Sigmoid colon (tissue), 7 donors: ENCODE data around the gene SON. TPM values are rescaled to one million over a fixed set of nuclear protein-coding genes. Genes with fewer than 3 reads are reported as not detected.
"Not testable (repeated sequence)": the region's sequence is repeated elsewhere in the genome, so short reads cannot be mapped to it uniquely, and the experiment has no call there.

ENCODE experiments used
- DNase-seq: peaks from one replicate; pipeline ENCODE4 v3.0.0-alpha.2; 2019
- H3K27ac ChIP-seq, 4 donors: fragments of 200-600 bp; sonication (generic); one replicate each; pipeline ENCODE4 v1.5.1; 2016 to 2019; ENCODE audit warnings: mild to moderate bottlenecking in 1 of 4
- H3K27me3 ChIP-seq, 3 donors: fragments of 200-600 bp; sonication (generic); one replicate each; pipeline ENCODE4 v1.5.1; 2019; ENCODE audit warnings: mild to moderate bottlenecking in 1 of 3
- H3K36me3 ChIP-seq, 4 donors: fragments of 200-600 bp; sonication (generic); one replicate each; pipeline ENCODE4 v1.5.1; 2016 to 2019
- H3K4me1 ChIP-seq, 4 donors: fragments of 200-600 bp; sonication (generic); one replicate each; pipeline ENCODE4 v1.5.1; 2017 to 2019
- H3K4me3 ChIP-seq, 4 donors: fragments of 200-600 bp; sonication (generic); one replicate each; pipeline ENCODE4 v1.5.1; 2017 to 2019; ENCODE audit warnings: mild to moderate bottlenecking in 2 of 4, moderate library complexity in 1 of 4
- H3K9me3 ChIP-seq, 4 donors: fragments of 200-600 bp in 3 of 4; sonication (generic) in 3 of 4; one replicate each; pipeline versions ENCODE4 v1.5.1 to v1.6.1; 2013 to 2019
- CTCF ChIP-seq, 4 experiments: fragments of 450-650 bp in 3 of 4; fragments of 200-600 bp in 1 of 4; IDR thresholded peaks; one replicate each; pipeline ENCODE4 v1.5.1; 2016 to 2019; ENCODE audit warnings: antibody characterized with exemption in 4 of 4, mild to moderate bottlenecking in 3 of 4, moderate library complexity in 2 of 4
- EP300 ChIP-seq, 4 donors: sonication (generic); formaldehyde crosslinking; IDR thresholded peaks; one replicate each; pipeline ENCODE4 v1.6.1; 2017; ENCODE audit warnings: antibody characterized with exemption in 4 of 4
- POLR2A ChIP-seq, 2 donors: fragments of 450-650 bp; IDR thresholded peaks; one replicate each; pipeline ENCODE4 v1.6.1; 2016; ENCODE audit warnings: antibody characterized with exemption in 2 of 2, mild to moderate bottlenecking in 2 of 2, moderate library complexity in 2 of 2
- POLR2AphosphoS5 ChIP-seq, 4 donors: sonication (generic); formaldehyde crosslinking; IDR thresholded peaks; one replicate each; pipeline ENCODE4 v1.6.1; 2017; ENCODE audit warnings: antibody characterized with exemption in 4 of 4
- WGBS, 2 donors: extraction: QIAGEN DNeasy Blood & Tissue Kit; methylation state at CpG; one replicate each; pipeline ENCODE4 v1.1.7; 2013; 5-methylcytosine and 5-hydroxymethylcytosine counted together
- intact Hi-C: fragments of 100-400 bp; cut with DNase I; formaldehyde crosslinking; loops from one replicate; pipeline ENCODE4 v1.15.1; 2023
- polyA plus RNA-seq, 3 donors: library from polyadenylated mRNA; stranded (reverse); fragments of 200-250 nt; gene quantifications; one replicate each; pipeline ENCODE4 v1.2.3, GENCODE V29; 2013
- total RNA-seq, 4 donors: library from RNA; depleted of rRNA; stranded (reverse); fragments of >200 nt; gene quantifications; one replicate each; pipeline ENCODE4 v1.1.0, GENCODE V29; 2016
- donor health status: healthy with polysubstance abuse.
- donor health status: Bipolar disorder and iron deficiency.
- donor health status: healthy.

The SON gene
- total and polyA plus RNA-seq, 7 donors: 24.0 to 244 (median 177) TPM

- DNase-seq: no peak
- H3K36me3 ChIP-seq: peaks cover 4 to 43% (median 13%) of the 10 kb centered on the region in 4 donors
- H3K27ac ChIP-seq: no peak overlapping the region
- intact Hi-C loops: no loop called here
- H3K4me3 ChIP-seq: no peak overlapping the region
- TF ChIP-seq POLR2AphosphoS5 (IDR thresholded peaks at IDR 0.05) (no peak), POLR2A (IDR thresholded peaks at IDR 0.05) (no peak), CTCF (IDR thresholded peaks at IDR 0.05) (no peak), EP300 (IDR thresholded peaks at IDR 0.05) (no peak)
- 96 to 97% methylated on average over 8 of the region's 8 CpGs for WGBS, 2 donors
- no peaks in the 10 kb centered on the region for H3K27me3 ChIP-seq
- H3K4me1 ChIP-seq: no peaks in the 10 kb centered on the region
- H3K9me3 ChIP-seq: no peaks in the 10 kb centered on the region
Observed at GRCh38 chr21:33505833-33506232, 37.0 kb upstream of the SON start.

GRCh38 chr21:33507003-33507402 is 35.8 kb upstream of the SON start:
- H3K27ac ChIP-seq, H3K4me1 ChIP-seq, DNase-seq, H3K4me3 ChIP-seq, H3K9me3 ChIP-seq, H3K27me3 ChIP-seq, intact Hi-C loops: not testable (repeated sequence)
- WGBS, 2 donors: 100% methylated on average over 1 of the region's 1 CpG
- H3K36me3 ChIP-seq: peaks cover 7 to 55% (median 16%) of the 10 kb centered on the region in 4 donors

- Histone ChIP-seq H3K36me3 (peaks cover 7 to 73% (median 17%) of the 10 kb centered on the region in 4 donors), H3K27ac (no peak overlapping the region), H3K4me3 (no peak overlapping the region), H3K9me3 (no peaks in the 10 kb centered on the region), H3K4me1 (no peaks in the 10 kb centered on the region), H3K27me3 (no peaks in the 10 kb centered on the region)
- 95 to 96% methylated on average over 8 of the region's 8 CpGs for WGBS, 2 donors
- intact Hi-C loops: no loop called here
- no peak for DNase-seq
- TF ChIP-seq CTCF (IDR thresholded peaks at IDR 0.05): no peak
Observed at GRCh38 chr21:33510826-33511225, 32.0 kb upstream of the SON start.

GRCh38 chr21:33511639-33512038 is 31.2 kb upstream of the SON start:
- intact Hi-C loops: no loop called here
- WGBS, 2 donors: 97 to 98% methylated on average over 4 of the region's 4 CpGs

GRCh38 chr21:33512481-33512880 is 30.4 kb upstream of the SON start:
- no peak for TF ChIP-seq POLR2AphosphoS5 (IDR thresholded peaks at IDR 0.05)
- TF ChIP-seq CTCF (IDR thresholded peaks at IDR 0.05): no peak
- TF ChIP-seq EP300 (IDR thresholded peaks at IDR 0.05): no peak
- no peak for TF ChIP-seq POLR2A (IDR thresholded peaks at IDR 0.05)
- Histone ChIP-seq H3K27me3 (no peaks in the 10 kb centered on the region), H3K36me3 (peaks cover 12 to 87% (median 24%) of the 10 kb centered on the region in 4 donors), H3K4me3 (no peak overlapping the region), H3K9me3 (no peaks in the 10 kb centered on the region), H3K4me1 (no peaks in the 10 kb centered on the region), H3K27ac (no peak overlapping the region)
- intact Hi-C loops: no loop called here
- DNase-seq: no peak
- 95 to 98% methylated on average over 3 of the region's 3 CpGs for WGBS, 2 donors

More at GRCh38 chr21:33511639-33512038, 31.2 kb upstream of the SON start:
- no peaks in the 10 kb centered on the region for H3K9me3 ChIP-seq
- no peak for DNase-seq
- peaks cover 7 to 79% (median 20%) of the 10 kb centered on the region in 4 donors for H3K36me3 ChIP-seq
- TF ChIP-seq CTCF (IDR thresholded peaks at IDR 0.05) (no peak), POLR2A (IDR thresholded peaks at IDR 0.05) (no peak), POLR2AphosphoS5 (IDR thresholded peaks at IDR 0.05) (no peak), EP300 (IDR thresholded peaks at IDR 0.05) (no peak)
- H3K27me3 ChIP-seq: no peaks in the 10 kb centered on the region
- no peaks in the 10 kb centered on the region for H3K4me1 ChIP-seq
- H3K27ac ChIP-seq: no peak overlapping the region
- no peak overlapping the region for H3K4me3 ChIP-seq
